Stimulated activated CD8-positive, alpha-beta memory T cell treated with anti-CD3 and anti-CD28 coated beads, Interleukin-4, amount 100 ng/mL, for 48 hours (primary cell): ENCODE data around the gene UBR4.
"Not testable (repeated sequence)": the region's sequence is repeated elsewhere in the genome, so short reads cannot be mapped to it uniquely, and the experiment has no call there.

Experiments used
- DNase-seq: peaks from one replicate; pipeline ENCODE4 v3.0.0-alpha.2; 2020

UBR4 gene

DNA sequence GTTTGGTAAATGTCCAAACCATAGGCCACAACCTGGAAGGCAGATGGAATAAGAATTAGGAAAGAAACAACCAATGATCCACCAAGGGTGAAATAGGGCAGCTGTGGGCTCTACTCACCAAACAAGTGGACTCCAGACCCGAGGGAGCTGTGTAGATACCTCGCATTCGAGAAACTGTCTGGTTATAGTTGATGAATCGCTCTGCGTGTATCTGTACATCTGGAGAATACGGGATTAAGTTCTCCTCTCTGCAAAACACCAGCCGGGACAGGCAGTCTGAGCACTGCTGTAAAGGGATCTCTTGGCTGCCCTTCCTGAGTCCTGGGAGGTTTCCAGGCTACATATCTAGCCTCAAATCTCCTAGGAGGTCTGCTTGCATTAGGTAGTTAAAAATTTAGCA lies 9.4 kb upstream of the UBR4 start:
- DNase-seq: no peak

DNA sequence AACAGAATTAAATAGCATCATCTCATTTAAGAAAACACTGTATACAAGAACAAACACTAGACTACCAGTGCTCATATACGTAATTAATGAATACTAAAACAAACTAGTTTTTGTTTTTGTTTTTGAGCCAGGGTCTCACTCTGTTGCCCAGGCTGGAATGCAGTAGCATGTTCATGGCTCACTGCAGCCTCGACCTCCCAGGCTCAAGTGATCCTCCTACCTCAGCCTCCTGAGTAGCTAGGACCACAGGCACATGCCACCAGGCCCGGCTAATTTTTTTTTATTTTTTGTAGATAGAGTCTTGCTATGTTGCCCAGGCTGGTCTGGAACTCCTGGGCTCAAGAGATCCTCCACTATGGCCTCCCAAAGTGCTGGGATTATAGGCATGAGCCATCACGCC lies 6.5 kb upstream of the UBR4 start:
- DNase-seq: not testable (repeated sequence)

GRCh38 chr1:19213580-19213979 lies 3.5 kb upstream of the UBR4 start:
- no peak for DNase-seq

- DNase-seq: no peak
These were observed 2.1 kb upstream of the UBR4 start for GRCh38 chr1:19212167-19212566.

DNA sequence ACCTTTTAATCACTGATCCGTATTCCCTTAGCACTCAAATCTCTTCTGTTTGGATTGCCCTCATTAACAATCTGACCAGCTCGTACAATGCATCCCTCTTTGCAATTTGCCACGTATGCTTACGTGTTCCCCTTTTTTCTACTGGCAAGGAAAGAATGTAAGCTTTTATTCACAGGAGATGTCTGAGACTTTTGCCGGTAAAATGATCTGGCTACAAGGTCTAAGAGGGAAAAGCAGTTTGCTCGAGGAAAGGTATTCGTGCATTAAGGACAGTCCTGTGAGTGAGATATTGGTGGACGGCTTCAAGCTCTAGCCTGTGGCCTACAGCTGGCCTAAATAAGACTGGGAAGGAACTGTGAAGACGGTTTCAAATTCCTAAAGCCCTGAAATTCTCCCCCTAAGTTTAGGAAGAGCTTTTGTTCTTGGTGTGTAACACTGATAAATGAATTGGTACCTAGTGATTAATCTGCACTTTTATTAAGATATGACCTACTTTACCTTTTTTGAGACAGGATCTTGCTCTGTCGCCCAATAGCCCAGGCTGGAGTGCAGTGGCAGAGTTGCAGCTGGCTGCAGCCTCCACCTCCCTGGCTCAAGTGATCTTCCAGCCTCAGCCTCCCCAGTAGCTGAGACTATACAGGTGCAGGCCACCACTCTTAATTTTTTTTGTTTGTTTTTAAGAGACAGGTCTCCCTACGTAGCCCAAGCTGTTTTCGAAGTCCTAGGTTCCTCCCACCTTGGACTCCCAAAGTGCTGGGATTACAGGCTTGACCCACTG lies 895 bp upstream of the UBR4 start:
- no peak for DNase-seq

GRCh38 chr1:19209439-19209989 lies 552 bp downstream of the UBR4 start:
- DNase-seq: peak; percentile 80

DNA sequence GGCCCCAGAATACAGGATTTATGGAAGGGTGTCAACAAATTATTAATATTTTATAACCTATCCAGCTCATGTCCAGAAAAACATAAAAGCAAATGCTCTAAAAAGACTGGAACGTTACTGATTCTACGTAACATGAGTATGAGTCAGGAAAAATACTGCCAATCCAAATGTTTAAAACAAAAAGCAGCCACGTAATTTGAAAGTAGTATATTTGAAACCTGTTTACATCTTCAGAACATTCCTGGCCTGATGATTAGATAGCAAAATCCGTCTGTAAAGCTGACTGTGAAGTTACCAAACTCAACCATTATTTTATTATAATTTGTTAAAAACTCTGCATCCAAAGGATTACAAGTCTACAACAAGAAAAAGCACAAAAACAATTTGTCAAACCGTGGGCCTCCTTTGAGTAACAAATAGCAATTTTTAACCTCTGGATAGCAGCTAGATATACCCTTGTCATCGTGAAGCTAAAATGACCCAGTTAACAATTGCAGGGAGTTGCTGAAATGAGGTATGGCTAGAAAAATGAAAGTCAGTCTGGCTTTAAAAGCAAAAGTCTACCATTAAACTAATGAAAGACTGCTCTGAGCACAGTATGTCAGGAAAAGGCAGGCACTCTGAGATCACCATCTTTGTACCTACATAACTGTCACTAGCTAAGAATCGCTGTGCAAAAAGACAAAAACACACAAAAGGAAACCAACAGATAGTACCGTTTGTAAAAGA lies 1.2 kb downstream of the UBR4 start:
- DNase-seq: no peak

GRCh38 chr1:19206947-19207346 lies 3.1 kb downstream of the UBR4 start:
- DNase-seq: no peak

DNA sequence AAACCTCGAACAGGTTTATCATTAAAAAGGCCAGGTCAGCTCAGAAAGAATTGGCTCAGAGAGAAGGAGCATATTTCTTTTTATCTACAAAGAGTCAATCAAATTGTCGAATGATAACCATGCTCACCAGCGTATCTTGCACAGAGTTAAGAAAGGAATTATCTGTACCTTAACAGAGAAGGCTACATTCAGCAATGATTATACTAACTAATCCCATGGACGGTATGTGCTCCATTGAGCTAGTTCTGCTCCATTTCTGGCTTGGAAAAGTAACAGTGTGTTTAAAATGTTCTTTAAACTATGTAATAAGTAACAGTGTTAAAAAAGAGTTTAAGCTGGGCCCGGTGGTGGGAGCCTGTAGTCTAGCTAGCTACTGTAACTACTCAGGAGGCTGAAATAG lies 4.2 kb downstream of the UBR4 start:
- DNase-seq: no peak

DNA sequence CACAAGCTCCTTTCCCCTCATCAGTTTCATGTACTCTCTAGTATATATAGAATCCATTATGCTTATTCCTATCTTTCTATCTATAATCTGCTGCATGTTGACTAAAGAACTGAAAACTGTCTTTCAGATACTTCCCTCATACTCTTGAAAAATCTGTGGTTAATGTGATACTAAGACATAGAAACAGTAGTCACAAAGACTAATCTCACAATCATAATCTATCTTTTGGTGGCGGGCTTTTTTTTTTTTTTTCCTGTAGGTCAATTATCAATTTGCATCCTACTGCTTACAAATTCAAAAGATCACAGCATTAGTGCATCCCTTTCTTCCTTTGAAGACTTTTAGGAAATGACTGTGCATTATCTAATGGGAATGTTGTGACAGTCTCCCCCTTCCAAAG lies 4.7 kb downstream of the UBR4 start:
- no peak for DNase-seq

GRCh38 chr1:19204446-19205266 lies 5.4 kb downstream of the UBR4 start:
- no peak for DNase-seq

- no peak for DNase-seq
These were observed 6.6 kb downstream of the UBR4 start for GRCh38 chr1:19203440-19203839.

- no peak for DNase-seq
These were observed 7.7 kb downstream of the UBR4 start for GRCh38 chr1:19202396-19202795.

- no peak for DNase-seq
These were observed 10.0 kb downstream of the UBR4 start for GRCh38 chr1:19199969-19200604.

DNA sequence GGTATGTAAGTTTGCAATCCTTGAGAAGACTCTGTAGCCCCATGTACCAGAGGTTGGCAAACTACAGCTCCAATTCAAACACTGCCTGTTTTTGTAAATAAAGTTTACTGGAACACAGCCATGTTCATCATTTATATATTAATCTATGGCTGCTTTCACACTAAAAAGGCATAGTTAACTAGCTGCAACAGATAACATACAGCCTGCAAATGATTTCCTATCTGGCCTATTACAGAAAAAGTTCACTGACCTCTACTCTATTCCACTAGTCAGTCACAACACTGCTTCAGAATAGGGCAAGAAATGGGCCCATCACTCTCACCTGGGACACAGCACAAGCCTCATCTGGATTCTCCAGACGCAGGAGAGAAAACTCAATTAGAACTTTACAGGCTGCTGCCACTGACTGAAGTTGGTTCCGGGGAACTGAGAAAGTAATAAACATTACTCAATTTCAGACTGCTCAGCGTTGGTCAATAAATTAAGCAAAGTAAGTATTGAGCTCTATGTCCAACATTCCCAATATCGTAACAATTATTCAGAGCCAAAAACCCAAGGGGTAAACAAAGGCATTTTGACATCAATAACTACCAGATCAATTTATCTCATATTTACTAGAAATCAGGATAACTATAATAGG lies 10.6 kb downstream of the UBR4 start:
- no peak for DNase-seq

GRCh38 chr1:19198820-19199219 lies 11.2 kb downstream of the UBR4 start:
- no peak for DNase-seq

GRCh38 chr1:19197845-19198244 lies 12.2 kb downstream of the UBR4 start:
- no peak for DNase-seq

DNA sequence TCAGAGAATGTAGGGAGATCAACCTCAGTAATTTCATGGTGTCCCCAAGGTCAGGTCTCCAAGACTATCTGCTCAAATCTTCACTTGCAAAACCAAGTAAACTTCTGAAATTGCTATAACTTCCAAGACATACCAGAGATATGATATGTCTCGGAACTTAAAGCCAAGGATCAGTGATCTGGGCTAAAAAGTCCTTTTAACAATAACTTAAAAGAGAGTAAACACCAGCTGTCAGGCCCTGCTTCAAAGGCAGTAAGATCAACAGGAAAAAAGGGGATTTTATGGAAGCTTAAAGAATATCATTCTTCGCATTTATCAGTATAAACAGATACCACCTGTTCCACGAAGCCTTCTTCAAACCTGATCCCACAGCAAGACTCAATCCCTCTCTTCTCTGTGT lies 13.7 kb downstream of the UBR4 start:
- no peak for DNase-seq

GRCh38 chr1:19193004-19193403 lies 17.1 kb downstream of the UBR4 start:
- DNase-seq: no peak

- DNase-seq: no peak
These were observed 18.3 kb downstream of the UBR4 start for GRCh38 chr1:19191811-19192210.

DNA sequence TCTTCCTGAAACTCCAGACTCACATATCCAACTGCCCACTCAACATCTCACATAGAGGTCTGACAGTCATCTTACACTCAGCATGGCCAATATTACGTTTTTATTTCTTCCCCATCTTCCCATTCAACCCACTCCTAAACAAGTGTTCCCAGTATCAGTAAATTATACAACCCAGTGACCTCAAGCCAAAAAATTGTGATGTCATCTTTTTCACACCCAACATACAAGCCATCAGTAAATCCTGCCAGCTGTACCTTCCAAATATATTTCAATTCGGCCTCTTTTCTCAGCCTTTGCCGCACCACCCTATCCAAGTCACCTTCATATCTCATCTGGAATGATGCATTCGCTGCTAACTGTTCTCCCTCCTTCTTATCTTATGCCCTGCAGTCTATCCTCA lies 19.6 kb downstream of the UBR4 start:
- no peak for DNase-seq

DNA sequence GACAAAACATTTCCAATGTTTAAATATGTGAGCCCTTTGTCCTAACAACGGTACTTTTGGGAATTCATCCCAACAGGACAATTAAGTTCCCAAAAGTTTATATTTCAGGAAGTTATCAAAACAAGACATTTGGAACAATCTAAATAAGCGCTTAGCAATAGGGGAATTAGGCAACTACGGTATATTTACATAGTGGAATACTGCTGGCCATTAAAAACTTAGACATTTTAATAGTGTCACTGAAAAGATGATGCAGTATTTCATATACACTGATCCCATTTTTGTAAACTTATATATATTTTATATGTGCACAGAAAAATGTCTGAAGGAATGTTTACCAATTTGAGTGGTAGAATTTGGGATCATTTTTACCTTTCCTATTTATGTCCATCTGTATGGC lies 20.8 kb downstream of the UBR4 start:
- no peak for DNase-seq
